ENCODE results near the gene CASP2.

DNA sequence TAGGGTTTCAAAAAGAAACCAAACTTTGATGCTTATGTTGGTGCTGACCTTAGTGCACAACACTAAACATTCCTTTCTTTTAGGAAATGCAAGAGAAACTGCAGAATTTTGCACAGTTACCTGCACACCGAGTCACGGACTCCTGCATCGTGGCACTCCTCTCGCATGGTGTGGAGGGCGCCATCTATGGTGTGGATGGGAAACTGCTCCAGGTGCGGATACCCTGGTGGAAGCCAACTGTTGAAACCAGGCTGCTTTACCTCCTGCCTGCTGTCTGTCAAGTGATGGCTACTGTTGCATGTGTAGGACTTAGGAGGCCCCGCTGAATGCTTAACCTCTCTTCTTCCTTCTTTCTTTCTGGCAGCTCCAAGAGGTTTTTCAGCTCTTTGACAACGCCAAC is 11.7 kb downstream of the CASP2 start:
- TF ChIP-seq, protein P1, sequence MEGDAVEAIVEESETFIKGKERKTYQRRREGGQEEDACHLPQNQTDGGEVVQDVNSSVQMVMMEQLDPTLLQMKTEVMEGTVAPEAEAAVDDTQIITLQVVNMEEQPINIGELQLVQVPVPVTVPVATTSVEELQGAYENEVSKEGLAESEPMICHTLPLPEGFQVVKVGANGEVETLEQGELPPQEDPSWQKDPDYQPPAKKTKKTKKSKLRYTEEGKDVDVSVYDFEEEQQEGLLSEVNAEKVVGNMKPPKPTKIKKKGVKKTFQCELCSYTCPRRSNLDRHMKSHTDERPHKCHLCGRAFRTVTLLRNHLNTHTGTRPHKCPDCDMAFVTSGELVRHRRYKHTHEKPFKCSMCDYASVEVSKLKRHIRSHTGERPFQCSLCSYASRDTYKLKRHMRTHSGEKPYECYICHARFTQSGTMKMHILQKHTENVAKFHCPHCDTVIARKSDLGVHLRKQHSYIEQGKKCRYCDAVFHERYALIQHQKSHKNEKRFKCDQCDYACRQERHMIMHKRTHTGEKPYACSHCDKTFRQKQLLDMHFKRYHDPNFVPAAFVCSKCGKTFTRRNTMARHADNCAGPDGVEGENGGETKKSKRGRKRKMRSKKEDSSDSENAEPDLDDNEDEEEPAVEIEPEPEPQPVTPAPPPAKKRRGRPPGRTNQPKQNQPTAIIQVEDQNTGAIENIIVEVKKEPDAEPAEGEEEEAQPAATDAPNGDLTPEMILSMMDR (conservative IDR thresholded peaks at IDR 0.05 in 1 of 2, IDR thresholded peaks at IDR 0.05 in 1 of 2; ENCODE audit: low read depth in 1 of 2, low read length in 2 of 2): peak in 1 of 2 donors; percentile 60
- no peak for TF ChIP-seq EZH2 (IDR thresholded peaks at IDR 0.05; ENCODE audit: low read length, missing control alignments)

Measured in fibroblast of lung (primary cell).